GM18861 (cell line): ENCODE results near the gene DLG1.

Experiments used
- ATAC-seq: cut with Tn5 transposase; IDR thresholded peaks from one replicate; pipeline ENCODE4 v1.9.1; 2021; ENCODE audit not compliant: unreplicated experiment

The DLG1 gene

GRCh38 chr3:197253238-197253947 lies 45.0 kb downstream of the DLG1 start:
- ATAC-seq: no peak

GRCh38 chr3:197249542-197249941 lies 48.9 kb downstream of the DLG1 start:
- ATAC-seq: no peak

DNA sequence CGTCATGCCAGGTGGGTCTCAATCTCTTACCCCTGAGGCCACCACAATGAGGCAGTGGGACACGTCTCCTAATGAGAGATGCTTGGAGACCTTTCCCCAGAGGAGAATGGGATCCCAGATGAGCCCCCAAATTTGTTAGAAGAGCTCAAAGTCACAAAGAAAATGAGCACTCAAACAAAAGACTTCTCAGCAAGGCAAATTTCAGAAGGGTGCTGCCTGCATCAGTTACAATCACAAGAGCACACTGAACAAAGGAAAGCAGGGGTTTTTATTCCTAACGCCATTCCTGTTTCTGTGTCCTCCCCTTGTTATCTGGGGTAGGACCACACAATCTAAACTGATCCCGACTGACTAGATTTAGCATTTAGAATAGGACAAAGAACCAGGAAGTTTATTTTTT lies 50.1 kb downstream of the DLG1 start:
- ATAC-seq: no peak

DNA sequence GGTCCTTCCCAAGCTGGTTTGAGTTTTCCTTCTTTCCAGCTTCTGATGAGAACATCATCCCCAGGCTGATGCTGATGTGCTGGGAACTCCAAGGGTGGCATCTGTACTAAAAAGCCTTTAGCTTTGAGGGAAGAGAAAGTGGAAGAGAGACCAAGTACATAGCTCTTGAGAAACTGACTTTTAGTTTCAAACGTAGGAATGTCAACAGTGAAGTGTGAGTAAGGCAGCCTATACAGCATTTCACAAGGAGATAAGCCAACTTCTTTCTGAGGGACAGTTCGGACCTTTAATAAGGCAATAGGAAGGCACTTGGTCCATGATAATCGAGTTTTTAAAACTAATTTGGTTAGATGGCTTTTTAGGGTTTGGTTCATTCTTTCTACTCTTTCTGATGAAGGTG lies 53.7 kb downstream of the DLG1 start:
- no peak for ATAC-seq

- no peak for ATAC-seq
These were observed 55.5 kb downstream of the DLG1 start for GRCh38 chr3:197242784-197243432.

- no peak for ATAC-seq
These were observed 57.2 kb downstream of the DLG1 start for GRCh38 chr3:197241173-197241572.

GRCh38 chr3:197239857-197240256 lies 58.6 kb downstream of the DLG1 start:
- ATAC-seq: no peak

DNA sequence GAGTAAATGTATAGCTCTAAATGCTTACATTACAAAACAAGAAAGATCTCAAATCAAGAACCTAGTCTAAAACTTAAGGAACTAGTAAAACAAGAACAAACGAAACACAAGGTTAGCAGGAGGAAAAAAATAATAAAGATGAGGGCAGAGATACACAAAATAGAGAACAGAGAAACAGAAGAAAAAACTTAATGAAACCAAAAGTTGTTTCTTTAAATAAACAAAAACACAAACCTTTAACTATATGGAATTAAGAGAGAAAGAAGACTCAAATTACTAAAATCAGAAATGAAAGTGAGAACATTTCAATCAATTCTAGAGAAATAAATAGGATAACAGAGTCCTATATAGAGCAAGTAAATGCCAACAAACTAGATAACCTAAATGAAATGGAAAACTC lies 59.6 kb downstream of the DLG1 start:
- ATAC-seq: peak; percentile 48

- ATAC-seq: no peak
These were observed 60.5 kb downstream of the DLG1 start for GRCh38 chr3:197237897-197238296.

- ATAC-seq: no peak
These were observed 62.0 kb downstream of the DLG1 start for GRCh38 chr3:197236362-197236761.

DNA sequence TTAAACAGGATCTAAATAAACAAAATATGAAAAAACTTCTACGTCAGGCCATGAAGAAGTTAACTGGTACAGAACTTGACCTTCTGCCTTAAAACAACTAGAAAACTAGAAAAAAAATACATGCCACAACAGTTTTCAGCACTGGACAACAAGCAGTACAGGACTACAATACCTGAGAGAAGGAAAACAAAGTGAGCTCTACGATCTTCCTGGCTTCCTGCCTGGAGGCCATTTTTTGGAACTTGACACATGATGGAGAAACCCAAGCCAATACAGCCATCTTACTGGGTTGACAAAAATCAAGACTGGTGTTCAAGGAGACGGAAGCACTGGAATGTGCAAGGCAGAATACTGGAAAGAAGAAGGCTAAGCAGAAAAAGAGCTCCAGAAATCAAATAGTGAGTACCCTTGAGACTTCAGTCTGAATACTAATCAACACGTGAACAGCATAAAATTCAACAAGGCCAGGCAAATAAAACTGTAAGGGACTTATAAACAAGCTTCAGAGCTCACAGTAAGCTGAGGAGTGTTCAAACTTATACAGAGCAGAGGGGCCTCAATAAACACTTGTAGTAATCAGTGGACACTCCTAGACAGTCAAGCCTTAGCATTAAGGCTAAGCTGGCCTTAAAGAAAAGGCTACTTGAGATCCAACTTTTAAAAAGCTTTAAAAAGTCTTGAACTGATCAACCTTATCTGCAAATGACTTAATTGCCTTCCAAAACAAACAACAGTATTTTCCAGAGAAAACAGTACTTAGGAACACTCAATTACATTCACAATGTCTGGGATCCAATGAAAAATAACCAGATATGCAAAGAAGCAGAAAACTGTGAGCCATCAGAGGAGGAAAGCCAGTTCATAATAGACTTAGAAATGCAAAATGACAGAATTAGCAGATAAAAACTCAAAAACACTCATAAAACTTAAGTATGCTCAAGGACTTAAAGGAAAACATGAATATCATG lies 63.2 kb downstream of the DLG1 start:
- no peak for ATAC-seq

DNA sequence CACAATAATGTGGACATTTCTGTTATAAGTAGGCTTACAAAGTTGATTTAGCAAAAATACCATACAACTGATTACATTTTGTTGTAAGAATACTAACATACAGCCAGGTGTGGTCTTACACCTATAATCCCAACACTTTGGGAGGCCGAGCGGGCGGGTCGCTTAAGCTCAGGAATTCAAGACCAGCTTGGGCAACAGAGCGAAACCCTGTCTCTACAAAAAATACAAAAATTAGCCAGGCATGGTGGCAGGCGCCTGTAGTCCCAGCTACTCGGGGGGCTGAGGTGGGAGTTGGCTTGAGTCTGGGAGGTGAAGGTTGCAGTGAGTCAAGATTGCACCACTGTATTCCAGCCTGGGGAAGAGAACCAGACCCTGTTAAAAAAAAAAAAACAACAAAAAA lies 67.1 kb downstream of the DLG1 start:
- no peak for ATAC-seq

- ATAC-seq: no peak
These were observed 68.6 kb downstream of the DLG1 start for GRCh38 chr3:197229836-197230235.

- no peak for ATAC-seq
These were observed 69.2 kb downstream of the DLG1 start for GRCh38 chr3:197229178-197229577.

GRCh38 chr3:197227780-197228574 lies 70.4 kb downstream of the DLG1 start:
- ATAC-seq: no peak

GRCh38 chr3:197226179-197226578 lies 72.2 kb downstream of the DLG1 start:
- ATAC-seq: no peak

DNA sequence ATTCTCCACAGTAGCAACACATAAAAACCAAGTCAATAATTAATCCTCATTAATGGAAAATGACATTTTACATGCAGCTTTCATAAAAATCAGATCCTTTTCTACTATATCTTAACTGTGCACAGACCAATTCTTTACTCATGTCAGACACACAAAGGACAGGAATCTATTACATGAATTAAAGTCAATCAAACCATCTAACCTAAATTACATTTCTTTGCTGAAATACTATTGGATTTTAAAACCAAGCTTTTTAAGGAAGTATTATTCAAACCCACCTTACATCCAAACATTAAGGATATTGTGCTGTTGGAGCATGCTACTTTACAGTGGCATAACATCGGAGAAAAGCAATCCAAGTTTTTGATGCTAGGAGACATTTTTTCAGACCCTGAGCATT lies 72.8 kb downstream of the DLG1 start:
- ATAC-seq: no peak

GRCh38 chr3:197224034-197224444 lies 74.4 kb downstream of the DLG1 start:
- ATAC-seq: no peak

DNA sequence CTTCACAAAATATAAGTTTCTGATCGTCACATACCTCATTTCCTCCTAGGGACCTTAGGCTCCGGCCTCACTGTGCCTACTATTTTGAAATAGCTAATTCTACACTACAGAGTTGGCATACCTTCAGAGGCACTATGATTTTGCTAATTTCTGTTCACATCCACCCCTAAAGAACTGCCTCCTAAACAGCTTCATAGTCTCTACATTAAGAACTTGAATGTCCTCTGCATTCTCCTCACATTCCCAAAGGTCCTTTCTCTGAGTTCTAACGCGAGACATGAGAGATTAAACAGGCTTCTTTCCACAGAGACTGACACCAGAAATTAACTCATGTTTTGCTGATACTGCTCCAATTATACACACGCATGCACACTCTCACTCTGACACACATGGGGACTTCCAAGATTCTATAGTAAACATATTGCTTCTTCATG lies 75.5 kb downstream of the DLG1 start:
- ATAC-seq: no peak

- ATAC-seq: no peak
These were observed 78.8 kb downstream of the DLG1 start for GRCh38 chr3:197219619-197220018.

DNA sequence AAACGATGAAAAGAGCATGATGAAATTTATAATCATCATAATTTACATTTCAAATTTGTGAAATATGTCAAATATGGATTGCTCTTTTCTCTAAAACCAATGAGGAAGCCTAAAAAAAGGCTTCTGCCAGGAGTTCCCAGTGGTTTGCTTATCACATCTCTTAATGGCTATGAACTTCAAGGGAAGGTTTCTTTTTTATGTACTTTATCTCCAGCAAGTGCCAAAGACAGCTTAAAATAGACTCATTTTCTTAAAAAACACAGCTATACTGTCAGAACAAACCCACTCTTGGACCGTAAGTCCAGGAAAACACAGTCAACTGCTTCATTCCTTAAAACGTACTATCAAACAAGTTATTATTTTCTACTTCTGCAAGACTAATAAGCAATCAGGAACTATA lies 80.2 kb downstream of the DLG1 start:
- no peak for ATAC-seq
